Daoy (cell line): ENCODE results near the gene UNK. TPM values are rescaled to one million over a fixed set of nuclear protein-coding genes. Genes with fewer than 3 reads are reported as not detected.
"Not testable (repeated sequence)": the region's sequence is repeated elsewhere in the genome, so short reads cannot be mapped to it uniquely, and the experiment has no call there.

Source experiments
- DNase-seq: peaks from one replicate; pipeline ENCODE4 v3.0.0-alpha.2; 2015; ENCODE audit warnings: low read depth
- total RNA-seq: library from RNA; depleted of rRNA; stranded (reverse); fragments of >200 nt; shearing (Covaris generic); gene quantifications from 2 replicates; pipeline ENCODE4 v1.2.3, GENCODE V29; 2014; rRNA removed

UNK gene
- total RNA-seq, 1 experiment from 2014 or later: 40.6 TPM

GRCh38 chr17:75870228-75870627, 85.6 kb downstream of the UNK start:
- not testable (repeated sequence) for DNase-seq

- peak; percentile 78 for DNase-seq
These were observed 88.1 kb downstream of the UNK start for GRCh38 chr17:75872434-75873351.

- DNase-seq: no peak
These were observed 89.1 kb downstream of the UNK start for GRCh38 chr17:75873587-75874322.

GRCh38 chr17:75874323-75875181, 89.9 kb downstream of the UNK start:
- no peak for DNase-seq

Other genes starting within 250 kb of the UNK start
- gene MYO15B, start 197.0 kb upstream of the UNK start, total RNA-seq: 0.48 and 0.69 TPM in 2 replicates
- not detected in 2 replicates for gene SMIM5, start 151.4 kb upstream of the UNK start, total RNA-seq
- gene RECQL5, start 117.7 kb upstream of the UNK start, total RNA-seq: 17.7 and 18.2 TPM in 2 replicates
- gene SAP30BP, start 117.5 kb upstream of the UNK start, total RNA-seq: 98.3 and 118 TPM in 2 replicates
- 3.6 and 3.9 TPM in 2 replicates for gene ITGB4, start 63.3 kb upstream of the UNK start, total RNA-seq
- 14.3 and 29.9 TPM in 2 replicates for gene GALK1, start 19.6 kb upstream of the UNK start, total RNA-seq
- gene UNC13D, start 59.6 kb downstream of the UNK start, total RNA-seq: 0.06 and 0.86 TPM in 2 replicates
- 17.8 and 21.8 TPM in 2 replicates for gene WBP2, start 70.5 kb downstream of the UNK start, total RNA-seq
- 14.4 and 15.2 TPM in 2 replicates for gene TRIM47, start 93.8 kb downstream of the UNK start, total RNA-seq
- 15.6 and 24.1 TPM in 2 replicates for gene TRIM65, start 112.1 kb downstream of the UNK start, total RNA-seq
- 27.7 and 34.8 TPM in 2 replicates for gene MRPL38, start 120.1 kb downstream of the UNK start, total RNA-seq
- 6.3 and 8.0 TPM in 2 replicates for gene FBF1, start 156.2 kb downstream of the UNK start, total RNA-seq
- 28.5 and 35.0 TPM in 2 replicates for gene ACOX1, start 194.4 kb downstream of the UNK start, total RNA-seq
- gene TEN1, start 194.4 kb downstream of the UNK start, total RNA-seq: 11.1 and 15.0 TPM in 2 replicates
- gene CDK3, start 216.0 kb downstream of the UNK start, total RNA-seq: 1.3 and 1.5 TPM in 2 replicates
- 0.06 and 0.12 TPM in 2 replicates for gene EVPL, start 242.5 kb downstream of the UNK start, total RNA-seq